ENCODE measurements around the gene TRIM46. TPM values are rescaled to one million over a fixed set of nuclear protein-coding genes. Genes with fewer than 3 reads are reported as not detected.
"Not testable (repeated sequence)": the region's sequence is repeated elsewhere in the genome, so short reads cannot be mapped to it uniquely, and the experiment has no call there.

TRIM46 gene
- total RNA-seq, 1 experiment from 2014 or later: 3.8 TPM

DNA sequence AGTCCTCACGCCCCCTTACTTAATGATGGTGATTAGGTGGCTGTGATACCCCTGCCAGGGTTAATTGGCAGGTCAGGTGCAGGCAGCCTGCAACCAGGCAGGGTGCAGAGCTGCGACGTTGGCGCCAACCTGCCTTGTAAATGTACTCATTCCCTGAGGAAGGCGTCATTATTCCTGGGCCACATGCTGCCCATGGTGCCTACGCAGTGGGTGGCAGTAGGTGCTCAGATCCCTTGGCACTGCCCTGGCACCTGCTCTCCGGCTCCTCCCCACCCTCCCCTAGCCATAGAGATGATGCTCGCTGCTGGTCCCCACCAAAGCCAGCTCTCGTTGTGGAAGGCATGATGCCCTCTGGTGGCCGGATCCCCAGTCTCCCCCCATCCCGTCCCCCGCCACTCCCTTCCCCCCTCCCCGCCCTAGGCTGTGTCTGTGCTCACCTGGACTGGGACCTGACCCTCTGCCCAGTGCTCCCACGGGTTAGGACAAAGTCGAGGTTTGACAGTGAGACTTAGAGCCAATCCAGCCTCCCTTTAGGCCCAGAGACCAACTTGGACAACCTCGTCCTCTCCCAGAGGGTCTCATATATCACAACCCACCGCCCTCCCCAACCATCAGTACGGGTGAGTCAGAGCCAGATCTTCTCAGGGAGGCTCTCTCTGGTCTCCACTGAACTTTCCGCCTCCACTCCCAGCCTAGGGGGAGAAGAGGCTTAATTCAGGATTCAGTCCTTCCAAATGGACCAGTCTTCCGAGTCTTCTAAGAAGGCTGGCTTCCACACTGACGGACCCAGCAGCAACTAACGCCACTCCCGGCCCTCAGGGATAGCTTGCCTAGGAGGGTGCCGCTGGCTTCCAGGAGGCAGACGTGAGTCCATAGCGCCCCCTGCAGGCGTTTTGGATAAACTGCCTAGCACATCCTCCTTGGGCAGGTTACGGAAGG lies 6.2 kb upstream of the TRIM46 start:
- no peak for TF ChIP-seq YY1 (IDR thresholded peaks at IDR 0.05; ENCODE audit: extremely low read depth, insufficient replicate concordance, low read depth, low read length)
- TF ChIP-seq EZH2phosphoT487 (IDR thresholded peaks at IDR 0.05; ENCODE audit: borderline replicate concordance): no peak
- TF ChIP-seq EGR1 (IDR thresholded peaks at IDR 0.05; ENCODE audit: low read depth): no peak
- TF ChIP-seq POLR2AphosphoS5 (IDR thresholded peaks at IDR 0.05; ENCODE audit: low read depth, low read length): peak; percentile 52; the same call in 1 of the 2 replicates
- TF ChIP-seq, protein P1, sequence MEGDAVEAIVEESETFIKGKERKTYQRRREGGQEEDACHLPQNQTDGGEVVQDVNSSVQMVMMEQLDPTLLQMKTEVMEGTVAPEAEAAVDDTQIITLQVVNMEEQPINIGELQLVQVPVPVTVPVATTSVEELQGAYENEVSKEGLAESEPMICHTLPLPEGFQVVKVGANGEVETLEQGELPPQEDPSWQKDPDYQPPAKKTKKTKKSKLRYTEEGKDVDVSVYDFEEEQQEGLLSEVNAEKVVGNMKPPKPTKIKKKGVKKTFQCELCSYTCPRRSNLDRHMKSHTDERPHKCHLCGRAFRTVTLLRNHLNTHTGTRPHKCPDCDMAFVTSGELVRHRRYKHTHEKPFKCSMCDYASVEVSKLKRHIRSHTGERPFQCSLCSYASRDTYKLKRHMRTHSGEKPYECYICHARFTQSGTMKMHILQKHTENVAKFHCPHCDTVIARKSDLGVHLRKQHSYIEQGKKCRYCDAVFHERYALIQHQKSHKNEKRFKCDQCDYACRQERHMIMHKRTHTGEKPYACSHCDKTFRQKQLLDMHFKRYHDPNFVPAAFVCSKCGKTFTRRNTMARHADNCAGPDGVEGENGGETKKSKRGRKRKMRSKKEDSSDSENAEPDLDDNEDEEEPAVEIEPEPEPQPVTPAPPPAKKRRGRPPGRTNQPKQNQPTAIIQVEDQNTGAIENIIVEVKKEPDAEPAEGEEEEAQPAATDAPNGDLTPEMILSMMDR (IDR thresholded peaks at IDR 0.05 in 2 of 3, conservative IDR thresholded peaks at IDR 0.05 in 1 of 3; ENCODE audit: borderline replicate concordance in 1 of 3, insufficient read depth in 1 of 3, low read depth in 2 of 3, low read length in 2 of 3): peak in 2 of 3 experiments; percentile 88 to 95; a peak in 4 of 6 replicates
- peak; percentile 47 for TF ChIP-seq TCF7L2 (IDR thresholded peaks at IDR 0.05; ENCODE audit: borderline replicate concordance, extremely low read depth, insufficient read depth, insufficient read length)
- TF ChIP-seq SRF (IDR thresholded peaks at IDR 0.05; ENCODE audit: low read depth): no peak
- no peak for TF ChIP-seq ZNF274 (IDR thresholded peaks at IDR 0.05; ENCODE audit: low read depth, low read length)
- TF ChIP-seq CBX3 (IDR thresholded peaks at IDR 0.05; ENCODE audit: low read depth): no peak
- TF ChIP-seq JUND (IDR thresholded peaks at IDR 0.05): no peak
- no peak for TF ChIP-seq POLR2A (IDR thresholded peaks at IDR 0.05; ENCODE audit: borderline replicate concordance, extremely low read depth, insufficient read depth, insufficient read length)
- TF ChIP-seq SIN3A (IDR thresholded peaks at IDR 0.05; ENCODE audit: low read depth): no peak
- TF ChIP-seq SP1 (IDR thresholded peaks at IDR 0.05; ENCODE audit: low read depth): no peak
- TF ChIP-seq FOSL1 (IDR thresholded peaks at IDR 0.05; ENCODE audit: low read depth): no peak
- TF ChIP-seq, protein P2, sequence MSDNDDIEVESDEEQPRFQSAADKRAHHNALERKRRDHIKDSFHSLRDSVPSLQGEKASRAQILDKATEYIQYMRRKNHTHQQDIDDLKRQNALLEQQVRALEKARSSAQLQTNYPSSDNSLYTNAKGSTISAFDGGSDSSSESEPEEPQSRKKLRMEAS (IDR thresholded peaks at IDR 0.05): no peak
- TF ChIP-seq, protein P3, sequence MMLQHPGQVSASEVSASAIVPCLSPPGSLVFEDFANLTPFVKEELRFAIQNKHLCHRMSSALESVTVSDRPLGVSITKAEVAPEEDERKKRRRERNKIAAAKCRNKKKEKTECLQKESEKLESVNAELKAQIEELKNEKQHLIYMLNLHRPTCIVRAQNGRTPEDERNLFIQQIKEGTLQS (IDR thresholded peaks at IDR 0.05): no peak
- TF ChIP-seq RAD21 (IDR thresholded peaks at IDR 0.05; ENCODE audit: low read depth): no peak
- Histone ChIP-seq H3K4me2 (ENCODE audit: low read length) (peak overlapping the region; percentile 94), H3K36me3 (ENCODE audit: control insufficient read depth in 1 of 2, insufficient read depth in 2 of 2, low read length in 2 of 2) (peaks cover 2 to 7% of the 10 kb centered on the region in 2 experiments; a peak in 3 of 4 replicates), H3K27me3 (ENCODE audit: insufficient read depth, low read length) (no peaks in the 10 kb centered on the region), H3K9me2 (ENCODE audit: insufficient read depth) (no peaks in the 10 kb centered on the region), H2AFZ (ENCODE audit: low read depth, low read length, poor library complexity, severe bottlenecking) (peak overlapping the region; percentile 91), H3K9me3 (ENCODE audit: control insufficient read depth in 1 of 2, insufficient read depth in 1 of 2, low read depth in 1 of 2, low read length in 2 of 2) (no peaks in the 10 kb centered on the region), H4K20me1 (ENCODE audit: insufficient read depth) (no peaks in the 10 kb centered on the region), H3K27ac (ENCODE audit: low read depth, low read length) (peak overlapping the region; percentile 48), H3K4me3 (replicated peaks in 1 of 2; ENCODE audit: low read depth in 1 of 2, low read length in 2 of 2) (peak overlapping the region; percentile 41 to 59), H3K9ac (ENCODE audit: low read length) (peak overlapping the region; percentile 50), H3K79me2 (ENCODE audit: insufficient read depth, low read length) (peaks cover 19% of the 10 kb centered on the region), H3K4me1 (ENCODE audit: control insufficient read depth in 1 of 2, insufficient read depth in 2 of 2, low read length in 2 of 2) (peaks cover 9 to 19% of the 10 kb centered on the region in 2 experiments; a peak in 2 of 4 replicates)
- POLR2A ChIA-PET: interaction anchor here (0.8 to 1.5 kb wide), 4 partner anchors 13 to 92 kb away, joined by 3 to 7 read pairs (median 5); no protein-coding TSS in a partner anchor
- RAD21 ChIA-PET (ENCODE audit: low non-redundant PET in 1 of 2, low total read pairs in 2 of 2, uncharacterized antibody in 2 of 2, unreplicated experiment in 2 of 2): interaction anchor here (0.6 to 1.7 kb wide), 10 partner anchors 27 to 82 kb away, joined by 3 to 35 read pairs (median 6); partner anchors contain the start of genes DPM3 (in 1 of the 2) and SLC50A1 (in 1 of the 2)
- CTCF ChIA-PET: interaction anchor here (0.6 to 3.1 kb wide), 33 partner anchors 9 to 166 kb away, joined by 3 to 163 read pairs (median 4); partner anchors contain the start of genes ADAM15, DPM3, EFNA3 and EFNA4
- intact Hi-C loops (cut with micrococcal nuclease): loop anchor here (1.0 to 5.0 kb wide), 3 partner anchors 33 to 76 kb away; partner anchors contain the start of gene SLC50A1
- peak; percentile 89 for DNase-seq (ENCODE audit: low read depth, low spot score)
- ATAC-seq: peak; percentile 88
- no TSS peak for BruUV-seq (replicated peaks)

DNA sequence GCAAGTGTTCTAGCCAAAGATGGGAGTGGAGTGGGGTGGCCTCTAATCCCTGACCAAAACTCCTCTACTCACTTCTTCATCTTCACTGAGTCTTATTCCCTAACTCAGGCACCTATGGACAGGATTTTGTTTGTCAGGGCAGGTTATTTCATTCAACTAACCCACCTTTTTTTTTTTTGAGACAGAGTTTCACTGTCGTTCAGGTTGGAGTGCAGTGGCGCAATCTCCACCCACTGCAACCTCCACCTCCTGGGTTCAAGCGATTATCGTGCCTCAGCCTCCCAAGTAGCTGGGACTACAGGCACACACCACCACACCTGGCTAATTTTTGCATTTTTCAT lies 5.6 kb upstream of the TRIM46 start:
- H3K9me3 ChIP-seq (ENCODE audit: control insufficient read depth in 1 of 2, insufficient read depth in 1 of 2, low read depth in 1 of 2, low read length in 2 of 2); H2AFZ ChIP-seq (ENCODE audit: low read depth, low read length, poor library complexity, severe bottlenecking); H3K9me2 ChIP-seq (ENCODE audit: insufficient read depth); H4K20me1 ChIP-seq (ENCODE audit: insufficient read depth); BruUV-seq (replicated peaks); ATAC-seq; H3K27me3 ChIP-seq (ENCODE audit: insufficient read depth, low read length); H3K27ac ChIP-seq (ENCODE audit: low read depth, low read length); H3K36me3 ChIP-seq (ENCODE audit: control insufficient read depth in 1 of 2, insufficient read depth in 2 of 2, low read length in 2 of 2); DNase-seq (ENCODE audit: low read depth, low spot score): not testable (repeated sequence)
- Histone ChIP-seq H3K4me2 (ENCODE audit: low read length) (peak overlapping the region; percentile 94), H3K4me3 (replicated peaks in 1 of 2; ENCODE audit: low read depth in 1 of 2, low read length in 2 of 2) (peak overlapping the region in 1 of 2 experiments; percentile 59; a peak in 2 of 4 replicates), H3K9ac (ENCODE audit: low read length) (0 out of 2 replicates have a peak overlapping the region, but pooled peaks have one; percentile 50), H3K4me1 (ENCODE audit: control insufficient read depth in 1 of 2, insufficient read depth in 2 of 2, low read length in 2 of 2) (peaks cover 9 to 19% of the 10 kb centered on the region in 2 experiments; a peak in 2 of 4 replicates), H3K79me2 (ENCODE audit: insufficient read depth, low read length) (peaks cover 25% of the 10 kb centered on the region)
- intact Hi-C loops (cut with micrococcal nuclease): loop anchor here (5.0 kb wide), 1 partner anchor 56 kb away; no protein-coding TSS in a partner anchor
- ChIA-PET RAD21 (ENCODE audit: low non-redundant PET in 1 of 2, low total read pairs in 2 of 2, uncharacterized antibody in 2 of 2, unreplicated experiment in 2 of 2) (interaction anchor here (0.7 to 1.7 kb wide), 8 partner anchors 31 to 83 kb away, joined by 3 to 35 read pairs (median 6); partner anchors contain the start of gene SLC50A1 (in 1 of the 2)), POLR2A (interaction anchor here (1.5 kb wide), 2 partner anchors 77 to 83 kb away, joined by 7 read pairs; no protein-coding TSS in a partner anchor), CTCF (interaction anchor here (0.6 to 3.1 kb wide), 21 partner anchors 9 to 123 kb away, joined by 3 to 163 read pairs (median 4); partner anchors contain the start of genes DPM3, EFNA3, EFNA4 and SLC50A1)
